HepG2 (cell line): ENCODE measurements around the gene P3H4. TPM values are rescaled to one million over a fixed set of nuclear protein-coding genes. Genes with fewer than 3 reads are reported as not detected.

ENCODE experiments used
- AGO1 ChIP-seq: fragments of 200-400 bp; formaldehyde crosslinking; IDR thresholded peaks from 2 replicates; pipeline ENCODE4 v1.6.1; 2017; ENCODE audit warnings: mild to moderate bottlenecking, low read depth, low read length, moderate library complexity; ENCODE audit not compliant: poor library complexity, severe bottlenecking
- BRF2 ChIP-seq: sonication (generic); formaldehyde crosslinking; IDR thresholded peaks from 2 replicates; pipeline ENCODE4 v1.8.1; 2022; ENCODE audit warnings: mild to moderate bottlenecking, missing genetic modification reagents
- CHD2 ChIP-seq: IDR thresholded peaks from 2 replicates; pipeline ENCODE4 v1.6.1; 2011; ENCODE audit warnings: low read depth, low read length, improper control_type of control experiment
- DR1 ChIP-seq: sonication (generic); formaldehyde crosslinking; IDR thresholded peaks from 2 replicates; pipeline ENCODE4 v1.8.0; 2021; ENCODE audit warnings: mild to moderate bottlenecking, missing genetic modification reagents, inconsistent platforms
- ELF3 ChIP-seq: IDR thresholded peaks from 2 replicates; pipeline ENCODE4 v1.6.1; 2016; ENCODE audit warnings: missing genetic modification reagents, missing compliant biosample characterization
- ETV6 ChIP-seq: sonication (generic); formaldehyde crosslinking; conservative IDR thresholded peaks from 2 replicates; pipeline ENCODE4 v1.4.0; 2020; ENCODE audit warnings: missing genetic modification reagents
- ISX ChIP-seq: sonication (generic); formaldehyde crosslinking; conservative IDR thresholded peaks from 2 replicates; pipeline ENCODE4 v1.5.0; 2020; ENCODE audit warnings: missing genetic modification reagents
- NFKB2 ChIP-seq: sonication (generic); formaldehyde crosslinking; IDR thresholded peaks from 2 replicates; pipeline ENCODE4 v1.4.0; 2020; ENCODE audit warnings: missing genetic modification reagents, borderline replicate concordance
- SALL2 ChIP-seq: sonication (generic); formaldehyde crosslinking; IDR thresholded peaks from 2 replicates; pipeline ENCODE4 v1.8.1; 2023; ENCODE audit warnings: mild to moderate bottlenecking, missing genetic modification reagents, inconsistent platforms
- SMYD3 ChIP-seq: sonication (generic); formaldehyde crosslinking; IDR thresholded peaks from 2 replicates; pipeline ENCODE4 v1.8.1; 2023; ENCODE audit warnings: mild to moderate bottlenecking, missing genetic modification reagents
- TP53 ChIP-seq: sonication (generic); formaldehyde crosslinking; conservative IDR thresholded peaks from 2 replicates; pipeline ENCODE4 v1.4.0; 2020; ENCODE audit warnings: missing genetic modification reagents
- UBTF ChIP-seq: sonication (generic); formaldehyde crosslinking; IDR thresholded peaks from 2 replicates; pipeline ENCODE4 v1.4.0; 2020; ENCODE audit warnings: mild to moderate bottlenecking, missing genetic modification reagents
- ZFX ChIP-seq: sonication (generic); formaldehyde crosslinking; IDR thresholded peaks from 2 replicates; pipeline ENCODE4 v1.4.0; 2020; ENCODE audit warnings: mild to moderate bottlenecking, low read depth, missing genetic modification reagents, moderate library complexity
- ZNF235 ChIP-seq: sonication (generic); formaldehyde crosslinking; IDR thresholded peaks from 2 replicates; pipeline ENCODE4 v1.8.1; 2023; ENCODE audit warnings: mild to moderate bottlenecking, missing genetic modification reagents, borderline replicate concordance
- ZNF776 ChIP-seq: sonication (generic); formaldehyde crosslinking; IDR thresholded peaks from 2 replicates; pipeline ENCODE4 v1.4.0; 2020; ENCODE audit warnings: mild to moderate bottlenecking, missing genetic modification reagents
- polyA plus RNA-seq, 8 experiments: library from polyadenylated mRNA; depleted of rRNA in 3 of 8; stranded (reverse) in 7 of 8; unstranded in 1 of 8; fragments of >200 nt; fragmentation: Illumina TruSeq in 4 of 8; extraction: Trizol in 4 of 8; gene quantifications; 2 replicates each; pipeline versions ENCODE4 v1.2.1 to v1.2.3, GENCODE V29; 2011 to 2016; ENCODE audit warnings: low read depth in 4 of 8, missing spikeins in 1 of 8, mixed read lengths in 1 of 8; ENCODE audit not compliant: insufficient read depth in 1 of 8
- total RNA-seq, 5 experiments: library from RNA; depleted of rRNA; stranded (reverse); fragments of >200 nt; fragmentation: Illumina TruSeq; extraction: Trizol; gene quantifications; 2 replicates each; pipeline ENCODE4 v1.2.3, GENCODE V29; 2016; ENCODE audit warnings: low read depth in 1 of 5
- TF ChIP-seq, protein P1 (sequence below): sonication (generic); formaldehyde crosslinking; conservative IDR thresholded peaks from 2 replicates; pipeline ENCODE4 v1.8.0; 2022; ENCODE audit warnings: missing genetic modification reagents
- TF ChIP-seq, protein P2 (sequence below): sonication (generic); formaldehyde crosslinking; IDR thresholded peaks from 2 replicates; pipeline ENCODE4 v1.8.0; 2022; ENCODE audit warnings: missing genetic modification reagents, low read depth, mild to moderate bottlenecking, borderline replicate concordance
- TF ChIP-seq, protein P3 (sequence below): sonication (generic); formaldehyde crosslinking; IDR thresholded peaks from 2 replicates; pipeline ENCODE4 v1.9.0; 2021; ENCODE audit warnings: missing genetic modification reagents, borderline replicate concordance
- TF ChIP-seq, protein P4 (sequence below): sonication (generic); formaldehyde crosslinking; IDR thresholded peaks from 2 replicates; pipeline ENCODE4 v1.4.0; 2020; ENCODE audit warnings: mild to moderate bottlenecking, low read depth, missing genetic modification reagents

The P3H4 gene
- total and polyA plus RNA-seq, 2 of the 13 experiments (the other 11 are each of a cell fraction or from before 2014, with no cell fraction given), result 37.1 to 50.6 TPM

DNA sequence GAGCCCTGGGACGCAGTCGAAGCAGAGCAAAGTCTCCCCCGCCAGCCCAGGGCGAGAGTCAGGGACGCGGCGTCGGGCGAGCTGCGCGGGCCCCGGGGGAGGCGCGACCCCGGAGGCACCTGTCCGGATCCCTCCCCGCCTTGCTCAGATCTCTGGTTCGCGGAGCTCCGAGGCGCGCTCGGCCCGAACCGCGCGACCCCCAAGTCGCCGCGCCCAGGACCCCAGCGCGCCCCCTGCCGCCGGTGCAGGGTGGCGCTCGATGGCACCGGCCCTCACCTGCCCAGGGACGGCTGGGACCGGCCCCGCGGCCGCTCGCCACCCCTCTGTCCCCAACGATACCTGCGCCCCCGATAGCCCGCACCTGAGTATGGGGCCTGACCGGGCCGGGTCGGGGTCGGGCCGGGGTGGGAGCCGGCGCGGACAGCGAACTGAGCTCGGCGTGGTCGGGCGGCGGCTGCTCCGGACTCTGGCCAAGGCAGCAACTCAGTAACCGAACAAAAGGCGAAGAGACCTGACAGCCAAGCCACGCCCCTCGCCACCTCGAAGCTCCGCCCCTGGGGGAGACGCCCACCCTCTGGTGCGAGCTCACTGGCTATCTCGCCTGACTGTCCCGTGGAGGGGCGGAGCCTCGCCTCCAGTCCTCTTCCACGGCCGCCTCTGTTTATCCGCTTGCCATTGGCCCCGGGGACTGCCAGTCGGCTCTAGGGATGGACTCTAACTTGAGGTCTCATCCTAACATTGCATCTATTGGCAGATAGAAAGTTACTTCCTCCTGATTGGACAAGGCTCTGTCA, 25.3 kb downstream of the P3H4 start, which contains the start of gene JUP (continued):
- TF ChIP-seq BRF2 (CRISPR knock-in tag) (peak; percentile 74; the same call in 1 of the 2 replicates), ISX (CRISPR knock-in tag) (no peak), ZFX (CRISPR knock-in tag) (peak; percentile 90), SMYD3 (peak; percentile 72; the same call in 1 of the 2 replicates), AGO1 (no peak), SALL2 (CRISPR knock-in tag) (peak; percentile 89), ETV6 (CRISPR knock-in tag) (0 out of 2 replicates have a peak, but pooled peaks have one; percentile 11), TP53 (CRISPR knock-in tag) (no peak), UBTF (peak; percentile 46; the same call in 1 of the 2 replicates), ZNF776 (peak; percentile 86), DR1 (CRISPR knock-in tag) (peak; percentile 50; the same call in 1 of the 2 replicates), ZNF235 (CRISPR knock-in tag) (peak; percentile 87), NFKB2 (CRISPR knock-in tag) (peak; percentile 80; the same call in 1 of the 2 replicates), CHD2 (peak; percentile 64; the same call in 1 of the 2 replicates), ELF3 (CRISPR knock-in tag) (peak; percentile 39; the same call in 1 of the 2 replicates)
- TF ChIP-seq, protein P1, sequence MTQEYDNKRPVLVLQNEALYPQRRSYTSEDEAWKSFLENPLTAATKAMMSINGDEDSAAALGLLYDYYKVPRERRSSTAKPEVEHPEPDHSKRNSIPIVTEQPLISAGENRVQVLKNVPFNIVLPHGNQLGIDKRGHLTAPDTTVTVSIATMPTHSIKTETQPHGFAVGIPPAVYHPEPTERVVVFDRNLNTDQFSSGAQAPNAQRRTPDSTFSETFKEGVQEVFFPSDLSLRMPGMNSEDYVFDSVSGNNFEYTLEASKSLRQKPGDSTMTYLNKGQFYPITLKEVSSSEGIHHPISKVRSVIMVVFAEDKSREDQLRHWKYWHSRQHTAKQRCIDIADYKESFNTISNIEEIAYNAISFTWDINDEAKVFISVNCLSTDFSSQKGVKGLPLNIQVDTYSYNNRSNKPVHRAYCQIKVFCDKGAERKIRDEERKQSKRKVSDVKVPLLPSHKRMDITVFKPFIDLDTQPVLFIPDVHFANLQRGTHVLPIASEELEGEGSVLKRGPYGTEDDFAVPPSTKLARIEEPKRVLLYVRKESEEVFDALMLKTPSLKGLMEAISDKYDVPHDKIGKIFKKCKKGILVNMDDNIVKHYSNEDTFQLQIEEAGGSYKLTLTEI (CRISPR knock-in tag), result no peak
- TF ChIP-seq, protein P2, sequence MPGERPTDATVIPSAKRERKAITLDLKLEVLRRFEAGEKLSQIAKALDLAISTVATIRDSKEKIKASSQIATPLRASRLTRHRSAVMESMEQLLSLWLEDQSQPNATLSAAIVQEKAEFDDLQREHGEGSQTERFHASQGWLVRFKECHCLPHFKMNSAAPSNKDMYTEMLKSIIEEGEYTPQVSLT (CRISPR knock-in tag), result no peak
- TF ChIP-seq, protein P3, sequence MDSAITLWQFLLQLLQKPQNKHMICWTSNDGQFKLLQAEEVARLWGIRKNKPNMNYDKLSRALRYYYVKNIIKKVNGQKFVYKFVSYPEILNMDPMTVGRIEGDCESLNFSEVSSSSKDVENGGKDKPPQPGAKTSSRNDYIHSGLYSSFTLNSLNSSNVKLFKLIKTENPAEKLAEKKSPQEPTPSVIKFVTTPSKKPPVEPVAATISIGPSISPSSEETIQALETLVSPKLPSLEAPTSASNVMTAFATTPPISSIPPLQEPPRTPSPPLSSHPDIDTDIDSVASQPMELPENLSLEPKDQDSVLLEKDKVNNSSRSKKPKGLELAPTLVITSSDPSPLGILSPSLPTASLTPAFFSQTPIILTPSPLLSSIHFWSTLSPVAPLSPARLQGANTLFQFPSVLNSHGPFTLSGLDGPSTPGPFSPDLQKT, result peak; percentile 21; the same call in 1 of the 2 replicates
- TF ChIP-seq, protein P4, sequence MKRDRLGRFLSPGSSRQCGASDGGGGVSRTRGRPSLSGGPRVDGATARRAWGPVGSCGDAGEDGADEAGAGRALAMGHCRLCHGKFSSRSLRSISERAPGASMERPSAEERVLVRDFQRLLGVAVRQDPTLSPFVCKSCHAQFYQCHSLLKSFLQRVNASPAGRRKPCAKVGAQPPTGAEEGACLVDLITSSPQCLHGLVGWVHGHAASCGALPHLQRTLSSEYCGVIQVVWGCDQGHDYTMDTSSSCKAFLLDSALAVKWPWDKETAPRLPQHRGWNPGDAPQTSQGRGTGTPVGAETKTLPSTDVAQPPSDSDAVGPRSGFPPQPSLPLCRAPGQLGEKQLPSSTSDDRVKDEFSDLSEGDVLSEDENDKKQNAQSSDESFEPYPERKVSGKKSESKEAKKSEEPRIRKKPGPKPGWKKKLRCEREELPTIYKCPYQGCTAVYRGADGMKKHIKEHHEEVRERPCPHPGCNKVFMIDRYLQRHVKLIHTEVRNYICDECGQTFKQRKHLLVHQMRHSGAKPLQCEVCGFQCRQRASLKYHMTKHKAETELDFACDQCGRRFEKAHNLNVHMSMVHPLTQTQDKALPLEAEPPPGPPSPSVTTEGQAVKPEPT (CRISPR knock-in tag), result 0 out of 2 replicates have a peak, but pooled peaks have one; percentile 19
